HG03378 (cell line): ENCODE measurements around the gene PRKCG.

Experiments used
- ATAC-seq: cut with Tn5 transposase; IDR thresholded peaks from one replicate; pipeline ENCODE4 v1.9.1; 2021; ENCODE audit warnings: mild to moderate bottlenecking, moderate library complexity; ENCODE audit not compliant: unreplicated experiment

Gene PRKCG

DNA sequence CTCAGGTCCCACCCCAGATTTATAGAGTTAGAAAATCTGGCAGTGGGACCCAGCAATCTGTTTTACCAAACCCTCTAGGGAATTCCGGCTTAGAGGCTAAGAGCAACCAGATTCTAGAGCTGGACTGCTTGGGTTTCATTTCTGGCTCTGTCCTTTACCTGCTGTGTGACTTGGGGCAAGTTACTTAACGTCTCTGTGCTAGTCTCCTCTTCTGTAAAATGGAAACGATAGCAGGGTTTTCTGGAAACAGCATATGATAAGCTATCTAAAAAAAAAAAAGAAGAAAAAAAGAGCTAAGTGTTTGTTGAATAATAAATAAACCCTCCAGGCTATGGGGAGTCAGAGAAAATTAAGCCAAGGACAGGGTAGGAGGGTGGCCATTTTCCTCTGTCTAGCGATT, 15.5 kb downstream of the PRKCG start:
- no peak for ATAC-seq

DNA sequence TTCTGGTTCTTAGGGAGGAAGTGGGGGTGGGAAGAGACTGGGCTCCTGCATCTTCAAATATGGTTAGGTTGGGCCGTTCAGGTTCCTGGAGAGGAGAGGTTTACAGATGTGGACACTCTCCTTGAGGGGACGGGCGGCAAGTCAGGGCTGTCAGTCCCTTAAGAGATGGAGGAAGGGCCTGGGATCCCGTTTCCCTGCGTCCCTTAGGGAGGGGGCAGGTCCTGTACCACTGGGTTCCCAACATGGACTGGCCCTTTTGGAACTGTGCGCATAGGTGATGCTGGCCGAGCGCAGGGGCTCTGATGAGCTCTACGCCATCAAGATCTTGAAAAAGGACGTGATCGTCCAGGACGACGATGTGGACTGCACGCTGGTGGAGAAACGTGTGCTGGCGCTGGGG, 16.2 kb downstream of the PRKCG start:
- ATAC-seq, result no peak

DNA sequence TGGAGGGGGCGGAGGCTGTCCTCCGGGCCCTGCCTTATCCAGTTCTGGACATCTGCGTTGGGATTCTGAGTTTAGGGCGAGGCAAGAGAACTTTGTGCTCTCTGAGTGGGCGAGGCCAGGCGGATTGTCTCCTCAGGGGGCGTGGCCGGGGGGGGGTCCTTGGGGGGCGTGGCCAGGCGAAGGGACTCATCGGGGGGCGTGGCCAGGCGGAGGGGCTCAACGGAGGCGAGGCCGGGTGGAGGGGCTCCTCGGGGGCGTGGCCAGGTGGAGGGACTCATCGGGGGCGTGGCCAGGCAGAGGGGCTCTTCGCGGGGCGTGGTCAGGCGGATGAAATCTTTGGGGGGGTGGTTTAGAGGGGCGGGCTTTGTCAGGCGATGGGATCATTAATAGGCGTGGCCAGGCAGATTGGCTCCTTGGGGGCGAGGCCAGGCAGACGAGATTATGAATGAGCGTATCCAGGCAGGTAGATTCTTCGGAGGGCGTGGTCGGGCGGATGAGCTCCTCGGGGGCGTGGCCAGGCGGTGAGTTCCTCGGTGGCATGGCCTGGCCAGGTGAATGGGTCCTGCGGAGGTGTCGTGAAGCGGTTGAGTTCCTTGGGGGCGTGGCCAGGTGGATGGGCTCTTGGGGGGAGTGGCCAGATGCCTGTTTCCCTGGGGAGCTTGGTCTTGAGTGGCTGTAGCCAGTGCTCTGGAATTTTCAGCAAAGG, 16.8 kb downstream of the PRKCG start:
- ATAC-seq, result no peak

DNA sequence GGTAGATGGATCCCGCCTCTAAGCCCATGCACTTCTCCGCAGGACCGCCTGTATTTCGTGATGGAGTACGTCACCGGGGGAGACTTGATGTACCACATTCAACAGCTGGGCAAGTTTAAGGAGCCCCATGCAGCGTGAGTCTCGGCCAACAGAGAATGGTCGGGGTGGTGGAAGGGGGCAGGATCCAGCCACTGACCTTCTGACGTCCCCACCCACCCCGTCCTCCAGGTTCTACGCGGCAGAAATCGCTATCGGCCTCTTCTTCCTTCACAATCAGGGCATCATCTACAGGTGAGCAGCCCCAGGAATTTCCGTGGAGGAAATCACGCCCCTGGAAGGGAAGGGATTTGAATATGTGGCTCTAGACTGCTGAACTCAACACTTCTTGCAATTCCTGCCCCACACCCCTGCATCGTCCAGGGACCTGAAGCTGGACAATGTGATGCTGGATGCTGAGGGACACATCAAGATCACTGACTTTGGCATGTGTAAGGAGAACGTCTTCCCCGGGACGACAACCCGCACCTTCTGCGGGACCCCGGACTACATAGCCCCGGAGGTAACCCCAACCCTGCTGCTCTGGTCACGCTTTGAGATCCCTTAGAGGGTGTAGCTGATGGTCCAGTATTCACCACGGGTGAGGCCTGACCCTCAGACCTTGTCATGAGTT, 18.3 kb downstream of the PRKCG start:
- ATAC-seq, result no peak

GRCh38 chr19:53903055-53903680, 21.2 kb downstream of the PRKCG start:
- no peak for ATAC-seq

DNA sequence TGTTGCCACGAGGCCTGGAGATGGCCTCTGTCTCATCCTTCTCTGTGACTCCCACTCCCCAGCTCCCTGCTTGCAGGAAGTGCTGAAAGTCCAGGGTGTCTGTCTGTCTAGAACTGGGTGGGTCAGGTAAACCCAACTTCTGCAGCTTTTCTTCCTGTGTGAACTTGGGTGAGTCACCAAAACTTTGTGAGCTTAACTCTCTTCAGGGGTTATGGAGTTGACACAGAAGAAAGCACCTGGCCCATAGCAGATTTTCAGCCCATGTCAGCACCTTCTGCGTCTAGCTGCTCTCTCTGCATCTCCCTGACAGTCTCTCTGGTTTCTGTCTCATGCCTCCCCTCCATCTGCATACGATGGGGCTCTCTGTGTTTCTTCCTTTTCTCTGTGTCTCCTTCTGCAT, 22.9 kb downstream of the PRKCG start:
- ATAC-seq, result no peak

GRCh38 chr19:53905787-53906186, 23.8 kb downstream of the PRKCG start:
- no peak for ATAC-seq

DNA sequence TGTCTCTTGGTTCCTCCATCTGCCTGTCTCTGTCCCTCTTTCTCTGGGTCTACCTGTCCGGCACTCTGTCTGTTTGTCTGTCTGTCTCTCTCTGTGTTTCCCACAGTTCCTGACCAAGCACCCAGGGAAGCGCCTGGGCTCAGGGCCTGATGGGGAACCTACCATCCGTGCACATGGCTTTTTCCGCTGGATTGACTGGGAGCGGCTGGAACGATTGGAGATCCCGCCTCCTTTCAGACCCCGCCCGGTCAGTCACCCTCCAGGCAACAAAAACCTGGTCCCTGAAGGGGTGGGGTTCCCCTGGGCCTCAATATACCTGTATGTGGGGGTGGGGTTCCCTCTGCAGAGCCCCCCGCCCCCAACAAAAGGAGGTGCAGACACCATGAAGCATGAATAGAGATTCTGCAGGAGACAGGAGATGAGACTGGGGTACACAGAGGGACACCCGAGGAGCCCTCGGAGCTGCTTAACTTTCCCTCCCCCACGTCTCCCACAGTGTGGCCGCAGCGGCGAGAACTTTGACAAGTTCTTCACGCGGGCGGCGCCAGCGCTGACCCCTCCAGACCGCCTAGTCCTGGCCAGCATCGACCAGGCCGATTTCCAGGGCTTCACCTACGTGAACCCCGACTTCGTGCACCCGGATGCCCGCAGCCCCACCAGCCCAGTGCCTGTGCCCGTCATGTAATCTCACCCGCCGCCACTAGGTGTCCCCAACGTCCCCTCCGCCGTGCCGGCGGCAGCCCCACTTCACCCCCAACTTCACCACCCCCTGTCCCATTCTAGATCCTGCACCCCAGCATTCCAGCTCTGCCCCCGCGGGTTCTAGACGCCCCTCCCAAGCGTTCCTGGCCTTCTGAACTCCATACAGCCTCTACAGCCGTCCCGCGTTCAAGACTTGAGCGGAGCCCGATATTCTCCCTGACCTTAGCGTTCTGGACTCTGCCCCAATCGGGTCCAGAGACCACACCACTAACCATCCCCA, 24.5 kb downstream of the PRKCG start:
- ATAC-seq, result no peak

DNA sequence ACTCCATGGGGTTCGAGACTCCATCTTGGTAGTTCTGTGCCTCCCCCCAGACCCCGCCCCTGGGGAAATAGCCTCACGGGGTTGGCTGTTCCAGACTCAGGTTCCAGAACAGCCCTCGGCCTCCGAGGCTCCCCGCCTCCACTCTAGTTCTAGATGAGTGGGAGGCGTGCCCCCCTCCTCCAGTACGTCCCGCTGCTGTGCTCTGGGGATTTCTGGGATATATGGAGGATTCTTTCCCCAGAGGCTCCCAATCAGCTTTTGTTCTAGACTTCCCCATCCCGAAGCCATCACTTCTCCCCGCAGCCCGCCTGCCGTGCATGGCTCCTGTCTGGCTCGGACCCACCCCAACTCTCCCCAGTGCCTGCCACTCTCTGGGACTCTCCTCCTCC, 25.2 kb downstream of the PRKCG start:
- no peak for ATAC-seq

DNA sequence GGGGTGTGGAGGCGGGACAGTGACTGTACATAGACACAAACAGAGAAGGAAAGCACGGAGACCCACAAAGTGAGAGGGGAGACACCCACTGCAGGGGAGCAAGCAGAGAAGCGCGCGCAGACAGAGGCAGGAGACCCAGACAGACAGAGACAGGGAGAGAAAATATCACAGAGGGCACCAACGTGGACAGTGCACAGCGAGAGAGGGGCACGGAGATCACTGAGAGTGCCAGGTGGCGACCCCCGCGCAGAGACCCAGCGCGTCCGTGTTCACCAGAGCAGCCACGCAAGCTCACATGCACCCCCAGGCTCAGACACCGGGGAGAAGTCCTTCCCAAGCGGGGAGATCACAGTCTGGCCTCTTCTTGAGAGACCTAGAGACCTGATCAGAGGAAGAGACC, 25.7 kb downstream of the PRKCG start:
- ATAC-seq, result no peak

DNA sequence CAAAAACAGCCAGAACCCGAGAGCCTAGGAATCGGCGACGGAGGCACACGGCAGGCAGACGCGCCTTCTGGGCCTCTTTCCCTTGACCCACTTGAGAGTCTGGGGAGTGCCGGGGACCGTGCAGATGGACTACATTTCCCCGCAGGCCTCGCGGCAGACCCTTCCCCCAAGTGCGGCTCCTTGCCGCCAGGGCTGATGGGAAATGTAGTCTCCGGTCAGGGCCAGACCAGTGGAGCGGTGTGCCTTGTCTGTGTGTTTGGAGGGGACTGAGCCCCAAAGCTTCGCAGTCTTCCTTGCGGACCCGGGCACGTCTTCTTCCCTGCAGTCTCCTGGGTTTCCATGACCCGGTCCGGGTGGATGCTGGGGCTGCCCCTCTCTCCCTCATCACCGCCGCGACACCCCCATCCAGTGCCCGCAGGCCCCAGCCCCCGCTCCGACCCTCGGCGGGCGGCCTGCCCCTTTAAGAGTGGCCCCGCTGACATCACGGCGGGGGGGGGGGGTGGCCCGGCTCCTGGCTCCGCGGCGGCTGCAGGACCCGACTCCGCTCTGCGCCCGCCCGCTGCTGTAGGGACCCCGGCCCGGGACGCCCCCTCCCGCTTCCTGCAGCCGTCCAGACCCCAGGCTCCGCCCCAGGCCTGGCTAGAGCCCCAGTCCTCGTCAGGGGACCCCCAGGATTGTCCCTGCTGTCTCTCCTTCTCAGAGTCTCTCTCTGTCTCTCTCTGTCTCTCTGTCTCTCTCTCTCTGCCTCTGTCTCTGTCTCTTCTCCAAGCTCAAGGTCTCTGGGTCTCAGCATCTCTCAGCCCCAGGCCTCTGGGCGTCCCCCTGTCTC, 26.3 kb downstream of the PRKCG start:
- ATAC-seq, result no peak

GRCh38 chr19:53908935-53909415, 27.0 kb downstream of the PRKCG start, which contains the start of gene CACNG7:
CACNG7 (plus strand) TSS chr19:53909278; CDS start chr19:53912832, 3,554 bp downstream.
- ATAC-seq, result no peak

- ATAC-seq, result no peak
These were observed 27.6 kb downstream of the PRKCG start for GRCh38 chr19:53909471-53910169.

- no peak for ATAC-seq
These were observed 28.1 kb downstream of the PRKCG start for GRCh38 chr19:53910170-53910518.

GRCh38 chr19:53912653-53913052, 30.7 kb downstream of the PRKCG start:
- ATAC-seq, result no peak

DNA sequence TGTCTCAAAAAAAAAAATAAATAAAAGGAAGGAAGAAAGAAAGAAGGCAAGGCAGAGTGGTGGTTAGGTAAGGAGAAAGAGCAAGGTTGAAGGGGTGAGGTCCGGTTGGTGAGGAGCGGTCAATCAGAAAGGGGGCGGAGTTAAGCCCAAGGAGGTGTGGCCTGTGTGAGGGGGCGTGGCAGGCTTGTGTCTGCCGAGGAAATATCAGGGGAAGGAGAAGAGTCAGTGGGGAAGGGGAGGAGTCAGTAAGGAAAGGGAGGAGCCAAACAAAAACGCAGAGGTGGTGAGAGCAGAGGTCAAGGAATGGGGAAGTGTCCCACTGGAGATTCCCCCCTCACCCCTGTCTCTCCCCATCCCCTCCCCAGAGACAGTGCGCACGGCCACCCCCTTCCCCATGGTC, 33.0 kb downstream of the PRKCG start:
- ATAC-seq, result no peak

- no peak for ATAC-seq
These were observed 34.0 kb downstream of the PRKCG start for GRCh38 chr19:53916004-53916403.

GRCh38 chr19:53917356-53917755, 35.4 kb downstream of the PRKCG start:
- ATAC-seq, result no peak

DNA sequence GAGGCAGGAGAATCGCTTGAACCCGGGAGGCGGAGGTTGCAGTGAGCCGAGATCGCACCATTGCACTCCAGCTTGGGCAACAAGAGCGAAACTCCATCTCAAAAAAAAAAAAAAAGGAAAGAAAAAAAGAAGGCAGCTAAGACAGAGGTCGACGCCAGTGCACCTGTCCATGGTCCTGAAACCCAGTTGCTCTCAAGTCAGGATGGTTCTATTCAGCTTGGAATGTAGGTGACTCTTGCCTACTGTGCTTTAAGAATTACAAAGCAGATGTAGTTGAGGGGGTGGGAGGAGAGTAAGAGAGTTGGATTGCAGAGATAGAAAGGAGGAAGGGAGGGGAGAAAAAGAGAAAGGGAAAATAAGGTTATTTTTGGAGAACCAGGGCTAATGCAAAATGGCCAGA, 45.7 kb downstream of the PRKCG start:
- ATAC-seq, result no peak
